Skeletal muscle tissue (tissue), 4 donors: ENCODE measurements around the gene KIAA1755. TPM values are rescaled to one million over a fixed set of nuclear protein-coding genes. Genes with fewer than 3 reads are reported as not detected.

Source experiments
- H3K27ac ChIP-seq: one replicate; pipeline ENCODE4 v1.7.0; 2013; ENCODE audit warnings: mild to moderate bottlenecking, low read depth, low read length, inconsistent platforms
- H3K27me3 ChIP-seq, 3 donors: one replicate each; pipeline ENCODE4 v1.7.0; 2013; ENCODE audit warnings: low read length in 3 of 3; ENCODE audit not compliant: control insufficient read depth in 3 of 3, insufficient read depth in 3 of 3
- H3K36me3 ChIP-seq, 3 donors: one replicate each; pipeline ENCODE4 v1.7.0; 2013; ENCODE audit warnings: low read length in 3 of 3; ENCODE audit not compliant: control insufficient read depth in 3 of 3, insufficient read depth in 3 of 3
- H3K4me1 ChIP-seq, 3 donors: one replicate each; pipeline ENCODE4 v1.7.0; 2013; ENCODE audit warnings: low read length in 3 of 3, mild to moderate bottlenecking in 3 of 3; ENCODE audit not compliant: control insufficient read depth in 3 of 3, insufficient read depth in 3 of 3
- H3K4me3 ChIP-seq, 3 donors: one replicate each; pipeline ENCODE4 v1.7.0; 2013; ENCODE audit warnings: low read length in 3 of 3
- H3K9ac ChIP-seq, 3 donors: one replicate each; pipeline ENCODE4 v1.7.0; 2013; ENCODE audit warnings: low read length in 3 of 3, mild to moderate bottlenecking in 3 of 3, moderate library complexity in 2 of 3, low read depth in 1 of 3
- H3K9me3 ChIP-seq, 3 donors: one replicate each; pipeline ENCODE4 v1.7.0; 2013; ENCODE audit warnings: low read length in 3 of 3; ENCODE audit not compliant: control insufficient read depth in 3 of 3
- total RNA-seq: library from RNA; depleted of rRNA; stranded (reverse); fragments of >200 nt; gene quantifications from one replicate; pipeline ENCODE4 v1.2.3, GENCODE V29; 2014
- donor health status: Osteomylitis.

The KIAA1755 gene
- total RNA-seq, 1 donor from 2014 or later = 3.7 TPM

DNA sequence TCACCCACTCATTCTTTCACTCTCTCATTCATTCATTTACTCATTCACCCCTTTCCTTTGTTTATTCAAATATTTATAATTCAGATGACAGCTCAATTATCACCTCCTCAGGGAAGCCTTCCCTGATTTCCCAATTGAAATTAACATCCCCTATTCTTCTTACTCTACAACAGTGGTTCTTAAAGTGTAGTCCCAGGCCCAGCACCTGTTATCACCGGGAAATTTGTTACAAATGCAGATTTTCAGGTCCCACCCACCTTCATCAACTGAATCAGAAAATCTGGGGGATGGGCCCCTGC is 30.3 kb downstream of the KIAA1755 start:
- H3K4me1 ChIP-seq = no peaks in the 10 kb centered on the region

GRCh38 chr20:38229376-38230252 is 30.9 kb downstream of the KIAA1755 start:
- no peaks in the 10 kb centered on the region for H3K9me3 ChIP-seq
- no peak overlapping the region for H3K9ac ChIP-seq
- peaks cover 0 to 3% (median 0%) of the 10 kb centered on the region in 3 donors for H3K27me3 ChIP-seq
- H3K27ac ChIP-seq = no peak overlapping the region
- H3K4me1 ChIP-seq = no peaks in the 10 kb centered on the region
- no peaks in the 10 kb centered on the region for H3K36me3 ChIP-seq
- H3K4me3 ChIP-seq = no peak overlapping the region

More for the DNA sequence above, 30.3 kb downstream of the KIAA1755 start:
- no peak overlapping the region for H3K4me3 ChIP-seq
- no peak overlapping the region for H3K9ac ChIP-seq
- no peaks in the 10 kb centered on the region for H3K9me3 ChIP-seq
- peaks cover 0 to 3% (median 0%) of the 10 kb centered on the region in 3 donors for H3K27me3 ChIP-seq
- H3K27ac ChIP-seq = no peak overlapping the region
- no peaks in the 10 kb centered on the region for H3K36me3 ChIP-seq

DNA sequence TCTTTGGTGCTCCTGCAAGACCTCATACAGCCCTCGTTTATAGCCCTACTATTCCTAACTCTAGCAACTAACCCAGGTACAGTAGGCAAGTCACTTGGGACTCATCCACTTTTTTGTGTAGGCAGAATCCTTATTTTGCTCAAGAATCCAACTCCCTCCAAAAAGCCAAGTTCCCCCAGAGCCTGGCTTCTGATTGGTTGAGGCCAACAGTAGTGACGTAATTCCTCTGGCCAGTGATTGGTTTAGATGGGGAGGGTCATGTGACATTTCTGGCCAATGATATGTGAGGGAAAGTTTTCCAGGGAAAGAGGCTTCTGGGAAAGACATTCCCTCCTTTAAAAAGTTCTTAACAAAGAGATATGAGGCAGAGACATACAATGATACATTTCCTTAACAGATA is 32.1 kb downstream of the KIAA1755 start:
- Histone ChIP-seq H3K27me3 (peaks cover 0 to 3% (median 0%) of the 10 kb centered on the region in 3 donors), H3K9ac (no peak overlapping the region), H3K4me3 (no peak overlapping the region), H3K4me1 (no peaks in the 10 kb centered on the region), H3K9me3 (no peaks in the 10 kb centered on the region), H3K27ac (no peak overlapping the region), H3K36me3 (no peaks in the 10 kb centered on the region)

- H3K4me1 ChIP-seq = no peaks in the 10 kb centered on the region
These were observed 32.8 kb downstream of the KIAA1755 start for GRCh38 chr20:38227420-38228360.

GRCh38 chr20:38226553-38226952 is 34.0 kb downstream of the KIAA1755 start:
- Histone ChIP-seq H3K9ac (no peak overlapping the region), H3K4me1 (no peaks in the 10 kb centered on the region), H3K9me3 (no peaks in the 10 kb centered on the region), H3K27me3 (peaks cover 0 to 3% (median 0%) of the 10 kb centered on the region in 3 donors), H3K36me3 (no peaks in the 10 kb centered on the region), H3K4me3 (no peak overlapping the region), H3K27ac (no peak overlapping the region)

More at GRCh38 chr20:38227420-38228360, 32.8 kb downstream of the KIAA1755 start:
- Histone ChIP-seq H3K27me3 (peaks cover 0 to 3% (median 0%) of the 10 kb centered on the region in 3 donors), H3K4me3 (no peak overlapping the region), H3K36me3 (no peaks in the 10 kb centered on the region), H3K9me3 (no peaks in the 10 kb centered on the region), H3K27ac (no peak overlapping the region), H3K9ac (no peak overlapping the region)

- Histone ChIP-seq H3K27ac (no peak overlapping the region), H3K9ac (no peak overlapping the region), H3K27me3 (no peaks in the 10 kb centered on the region), H3K36me3 (no peaks in the 10 kb centered on the region), H3K4me3 (no peak overlapping the region), H3K9me3 (no peaks in the 10 kb centered on the region), H3K4me1 (peaks cover 0 to 2% (median 0%) of the 10 kb centered on the region in 3 donors)
These were observed 34.7 kb downstream of the KIAA1755 start for GRCh38 chr20:38225900-38226263.

DNA sequence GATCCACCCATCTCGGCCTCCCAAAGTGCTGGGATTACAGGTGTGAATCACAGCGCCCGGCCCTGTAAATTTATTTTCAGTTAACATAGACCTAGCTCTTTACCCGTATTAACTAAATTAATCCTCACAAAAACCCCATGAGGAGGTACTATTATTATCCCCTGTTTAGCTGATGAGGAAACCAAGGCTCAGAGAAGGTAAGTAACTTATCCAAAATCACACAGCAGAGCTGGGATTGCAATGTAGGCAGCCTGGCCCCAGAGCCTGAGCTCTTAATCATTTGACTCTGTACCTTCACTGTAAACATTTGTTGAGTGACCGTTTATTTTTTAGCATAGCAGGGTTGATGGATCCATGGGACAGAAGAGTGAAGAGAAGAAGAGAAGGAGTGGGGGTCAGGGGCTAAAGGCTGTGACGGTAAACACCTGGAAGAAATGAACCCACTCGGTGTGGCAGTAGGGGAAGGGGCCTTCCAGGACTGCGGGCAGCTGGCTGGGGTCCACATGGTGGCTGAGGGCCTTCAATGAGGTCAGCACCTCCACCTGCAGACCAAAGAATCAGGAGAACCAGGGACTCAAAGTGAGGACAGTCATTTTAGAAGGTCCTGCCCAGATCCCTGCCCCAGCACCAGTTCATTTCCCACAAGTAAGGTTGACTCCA is 35.2 kb downstream of the KIAA1755 start:
- Histone ChIP-seq H3K4me3 (no peak overlapping the region), H3K27me3 (no peaks in the 10 kb centered on the region), H3K36me3 (no peaks in the 10 kb centered on the region)

GRCh38 chr20:38224531-38224930 is 36.0 kb downstream of the KIAA1755 start:
- Histone ChIP-seq H3K9me3 (no peaks in the 10 kb centered on the region), H3K27me3 (no peaks in the 10 kb centered on the region), H3K9ac (no peak overlapping the region), H3K4me1 (peaks cover 0 to 3% (median 0%) of the 10 kb centered on the region in 3 donors), H3K27ac (no peak overlapping the region), H3K36me3 (no peaks in the 10 kb centered on the region), H3K4me3 (no peak overlapping the region)

More for the DNA sequence above, 35.2 kb downstream of the KIAA1755 start:
- Histone ChIP-seq H3K9me3 (no peaks in the 10 kb centered on the region), H3K9ac (no peak overlapping the region), H3K4me1 (peaks cover 0 to 3% (median 0%) of the 10 kb centered on the region in 3 donors), H3K27ac (no peak overlapping the region)

- no peaks in the 10 kb centered on the region for H3K36me3 ChIP-seq
- H3K4me3 ChIP-seq = no peak overlapping the region
- H3K4me1 ChIP-seq = peaks cover 0 to 3% (median 0%) of the 10 kb centered on the region in 3 donors
- H3K9me3 ChIP-seq = no peaks in the 10 kb centered on the region
- no peaks in the 10 kb centered on the region for H3K27me3 ChIP-seq
- no peak overlapping the region for H3K9ac ChIP-seq
- no peak overlapping the region for H3K27ac ChIP-seq
These were observed 36.8 kb downstream of the KIAA1755 start for GRCh38 chr20:38223743-38224100.
